ENCODE results near the gene PNPO. TPM values are rescaled to one million over a fixed set of nuclear protein-coding genes. Genes with fewer than 3 reads are reported as not detected.
A peak's percentile ranks its signal among the peaks of the same experiment; 100 is the strongest.
"Not testable (repeated sequence)": the region's sequence is repeated elsewhere in the genome, so short reads cannot be mapped to it uniquely, and the experiment has no call there.

The PNPO gene
- total and polyA plus RNA-seq, 4 donors = 27.8 to 102 (median 51.3) TPM

DNA sequence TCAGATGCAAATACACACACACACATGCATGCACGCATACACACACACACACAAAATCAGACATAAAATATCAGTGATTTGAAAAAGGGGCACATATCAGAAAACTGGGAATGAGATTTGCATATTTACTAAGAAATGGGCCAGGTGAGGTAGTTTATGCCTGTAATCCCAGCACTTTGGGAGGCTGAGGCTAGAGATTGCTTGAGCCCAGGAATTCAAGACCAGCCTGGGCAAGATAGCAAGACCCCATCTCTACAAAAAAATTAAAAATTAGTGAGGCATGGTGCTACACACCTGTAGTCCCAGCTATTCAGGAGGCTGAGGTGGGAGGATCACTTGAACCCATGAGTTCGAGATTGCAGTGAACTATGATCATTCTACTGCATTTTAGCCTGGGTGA lies 22.4 kb upstream of the PNPO start:
- Histone ChIP-seq H3K9ac (ENCODE audit: low read depth in 1 of 2, low read length in 2 of 2) (no peak overlapping the region), H3K9me3 (ENCODE audit: control insufficient read depth in 4 of 4, low read length in 3 of 4) (no peaks in the 10 kb centered on the region), H3K4me3 (ENCODE audit: low read depth in 1 of 3, low read length in 3 of 3) (no peak overlapping the region), H3K27me3 (ENCODE audit: control insufficient read depth in 4 of 4, insufficient read depth in 4 of 4, low read length in 3 of 4) (no peaks in the 10 kb centered on the region), H3K36me3 (ENCODE audit: control insufficient read depth in 4 of 4, insufficient read depth in 3 of 4, low read depth in 1 of 4, low read length in 3 of 4) (peaks cover 5 to 14% (median 12%) of the 10 kb centered on the region in 4 donors), H3K27ac (ENCODE audit: low read depth in 1 of 2, low read length in 2 of 2) (no peak overlapping the region), H3K4me1 (ENCODE audit: control insufficient read depth in 4 of 4, insufficient read depth in 4 of 4, low read length in 3 of 4) (peaks cover 0 to 3% (median 0%) of the 10 kb centered on the region in 4 donors)
- TF ChIP-seq, protein P1, sequence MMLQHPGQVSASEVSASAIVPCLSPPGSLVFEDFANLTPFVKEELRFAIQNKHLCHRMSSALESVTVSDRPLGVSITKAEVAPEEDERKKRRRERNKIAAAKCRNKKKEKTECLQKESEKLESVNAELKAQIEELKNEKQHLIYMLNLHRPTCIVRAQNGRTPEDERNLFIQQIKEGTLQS (IDR thresholded peaks at IDR 0.05) = no peak
- TF ChIP-seq FOXA1 (IDR thresholded peaks at IDR 0.05) (no peak), FOXA2 (IDR thresholded peaks at IDR 0.05) (no peak), RXRA (IDR thresholded peaks at IDR 0.05) (no peak), EGR1 (IDR thresholded peaks at IDR 0.05; ENCODE audit: low read depth in 2 of 2) (no peak), YY1 (IDR thresholded peaks at IDR 0.05) (no peak), HNF4A (conservative IDR thresholded peaks at IDR 0.05) (no peak), HNF4G (IDR thresholded peaks at IDR 0.05) (no peak), NR2F2 (IDR thresholded peaks at IDR 0.05) (no peak), TAF1 (conservative IDR thresholded peaks at IDR 0.05) (no peak), JUND (IDR thresholded peaks at IDR 0.05) (no peak), SP1 (IDR thresholded peaks at IDR 0.05) (no peak), RAD21 (IDR thresholded peaks at IDR 0.05) (no peak)
- TF ChIP-seq, protein P2, sequence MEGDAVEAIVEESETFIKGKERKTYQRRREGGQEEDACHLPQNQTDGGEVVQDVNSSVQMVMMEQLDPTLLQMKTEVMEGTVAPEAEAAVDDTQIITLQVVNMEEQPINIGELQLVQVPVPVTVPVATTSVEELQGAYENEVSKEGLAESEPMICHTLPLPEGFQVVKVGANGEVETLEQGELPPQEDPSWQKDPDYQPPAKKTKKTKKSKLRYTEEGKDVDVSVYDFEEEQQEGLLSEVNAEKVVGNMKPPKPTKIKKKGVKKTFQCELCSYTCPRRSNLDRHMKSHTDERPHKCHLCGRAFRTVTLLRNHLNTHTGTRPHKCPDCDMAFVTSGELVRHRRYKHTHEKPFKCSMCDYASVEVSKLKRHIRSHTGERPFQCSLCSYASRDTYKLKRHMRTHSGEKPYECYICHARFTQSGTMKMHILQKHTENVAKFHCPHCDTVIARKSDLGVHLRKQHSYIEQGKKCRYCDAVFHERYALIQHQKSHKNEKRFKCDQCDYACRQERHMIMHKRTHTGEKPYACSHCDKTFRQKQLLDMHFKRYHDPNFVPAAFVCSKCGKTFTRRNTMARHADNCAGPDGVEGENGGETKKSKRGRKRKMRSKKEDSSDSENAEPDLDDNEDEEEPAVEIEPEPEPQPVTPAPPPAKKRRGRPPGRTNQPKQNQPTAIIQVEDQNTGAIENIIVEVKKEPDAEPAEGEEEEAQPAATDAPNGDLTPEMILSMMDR (IDR thresholded peaks at IDR 0.05; ENCODE audit: low read depth, low read length, missing input control) = no peak
- TF ChIP-seq, protein P3, sequence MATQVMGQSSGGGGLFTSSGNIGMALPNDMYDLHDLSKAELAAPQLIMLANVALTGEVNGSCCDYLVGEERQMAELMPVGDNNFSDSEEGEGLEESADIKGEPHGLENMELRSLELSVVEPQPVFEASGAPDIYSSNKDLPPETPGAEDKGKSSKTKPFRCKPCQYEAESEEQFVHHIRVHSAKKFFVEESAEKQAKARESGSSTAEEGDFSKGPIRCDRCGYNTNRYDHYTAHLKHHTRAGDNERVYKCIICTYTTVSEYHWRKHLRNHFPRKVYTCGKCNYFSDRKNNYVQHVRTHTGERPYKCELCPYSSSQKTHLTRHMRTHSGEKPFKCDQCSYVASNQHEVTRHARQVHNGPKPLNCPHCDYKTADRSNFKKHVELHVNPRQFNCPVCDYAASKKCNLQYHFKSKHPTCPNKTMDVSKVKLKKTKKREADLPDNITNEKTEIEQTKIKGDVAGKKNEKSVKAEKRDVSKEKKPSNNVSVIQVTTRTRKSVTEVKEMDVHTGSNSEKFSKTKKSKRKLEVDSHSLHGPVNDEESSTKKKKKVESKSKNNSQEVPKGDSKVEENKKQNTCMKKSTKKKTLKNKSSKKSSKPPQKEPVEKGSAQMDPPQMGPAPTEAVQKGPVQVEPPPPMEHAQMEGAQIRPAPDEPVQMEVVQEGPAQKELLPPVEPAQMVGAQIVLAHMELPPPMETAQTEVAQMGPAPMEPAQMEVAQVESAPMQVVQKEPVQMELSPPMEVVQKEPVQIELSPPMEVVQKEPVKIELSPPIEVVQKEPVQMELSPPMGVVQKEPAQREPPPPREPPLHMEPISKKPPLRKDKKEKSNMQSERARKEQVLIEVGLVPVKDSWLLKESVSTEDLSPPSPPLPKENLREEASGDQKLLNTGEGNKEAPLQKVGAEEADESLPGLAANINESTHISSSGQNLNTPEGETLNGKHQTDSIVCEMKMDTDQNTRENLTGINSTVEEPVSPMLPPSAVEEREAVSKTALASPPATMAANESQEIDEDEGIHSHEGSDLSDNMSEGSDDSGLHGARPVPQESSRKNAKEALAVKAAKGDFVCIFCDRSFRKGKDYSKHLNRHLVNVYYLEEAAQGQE (IDR thresholded peaks at IDR 0.05) = no peak
- TF ChIP-seq, protein P4, sequence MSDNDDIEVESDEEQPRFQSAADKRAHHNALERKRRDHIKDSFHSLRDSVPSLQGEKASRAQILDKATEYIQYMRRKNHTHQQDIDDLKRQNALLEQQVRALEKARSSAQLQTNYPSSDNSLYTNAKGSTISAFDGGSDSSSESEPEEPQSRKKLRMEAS (IDR thresholded peaks at IDR 0.05) = no peak
- TF ChIP-seq, protein P5, sequence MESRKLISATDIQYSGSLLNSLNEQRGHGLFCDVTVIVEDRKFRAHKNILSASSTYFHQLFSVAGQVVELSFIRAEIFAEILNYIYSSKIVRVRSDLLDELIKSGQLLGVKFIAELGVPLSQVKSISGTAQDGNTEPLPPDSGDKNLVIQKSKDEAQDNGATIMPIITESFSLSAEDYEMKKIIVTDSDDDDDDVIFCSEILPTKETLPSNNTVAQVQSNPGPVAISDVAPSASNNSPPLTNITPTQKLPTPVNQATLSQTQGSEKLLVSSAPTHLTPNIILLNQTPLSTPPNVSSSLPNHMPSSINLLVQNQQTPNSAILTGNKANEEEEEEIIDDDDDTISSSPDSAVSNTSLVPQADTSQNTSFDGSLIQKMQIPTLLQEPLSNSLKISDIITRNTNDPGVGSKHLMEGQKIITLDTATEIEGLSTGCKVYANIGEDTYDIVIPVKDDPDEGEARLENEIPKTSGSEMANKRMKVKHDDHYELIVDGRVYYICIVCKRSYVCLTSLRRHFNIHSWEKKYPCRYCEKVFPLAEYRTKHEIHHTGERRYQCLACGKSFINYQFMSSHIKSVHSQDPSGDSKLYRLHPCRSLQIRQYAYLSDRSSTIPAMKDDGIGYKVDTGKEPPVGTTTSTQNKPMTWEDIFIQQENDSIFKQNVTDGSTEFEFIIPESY (IDR thresholded peaks at IDR 0.05) = no peak
- no peak for DNase-seq (ENCODE audit: low spot score)
- 94% methylated on average over 2 of the region's 2 CpGs for WGBS

DNA sequence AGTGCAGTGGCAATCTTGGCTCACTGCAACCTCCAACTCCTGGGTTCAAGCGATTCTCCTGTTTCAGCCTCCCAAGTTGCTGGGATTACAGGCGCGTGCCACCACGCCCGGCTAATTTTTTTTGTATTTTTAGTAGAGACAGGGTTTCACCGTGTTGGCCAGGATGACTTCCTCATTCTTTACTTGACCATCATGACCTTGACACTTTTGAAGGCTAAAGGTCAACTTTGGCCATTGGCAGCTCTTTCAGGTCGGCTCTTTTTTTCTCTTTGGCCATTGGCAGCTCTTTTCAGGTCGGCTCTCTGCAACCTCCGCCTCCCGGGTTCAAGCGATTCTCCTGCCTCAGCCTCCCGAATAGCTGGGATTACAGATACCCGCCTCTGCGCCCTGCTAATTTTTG lies 21.5 kb upstream of the PNPO start:
- H3K9ac ChIP-seq (ENCODE audit: low read depth in 1 of 2, low read length in 2 of 2); H3K9me3 ChIP-seq (ENCODE audit: control insufficient read depth in 4 of 4, low read length in 3 of 4); H3K4me3 ChIP-seq (ENCODE audit: low read depth in 1 of 3, low read length in 3 of 3); H3K27me3 ChIP-seq (ENCODE audit: control insufficient read depth in 4 of 4, insufficient read depth in 4 of 4, low read length in 3 of 4); DNase-seq (ENCODE audit: low spot score); H3K27ac ChIP-seq (ENCODE audit: low read depth in 1 of 2, low read length in 2 of 2); H3K4me1 ChIP-seq (ENCODE audit: control insufficient read depth in 4 of 4, insufficient read depth in 4 of 4, low read length in 3 of 4): not testable (repeated sequence)
- 66% methylated on average over 14 of the region's 14 CpGs for WGBS
- peaks cover 5 to 18% (median 17%) of the 10 kb centered on the region in 4 donors for H3K36me3 ChIP-seq (ENCODE audit: control insufficient read depth in 4 of 4, insufficient read depth in 3 of 4, low read depth in 1 of 4, low read length in 3 of 4)
- TF ChIP-seq NR2F2 (IDR thresholded peaks at IDR 0.05) (peak; percentile 28), HNF4A (conservative IDR thresholded peaks at IDR 0.05) (peak in 1 of 2 donors; percentile 15)
